MM.1S (cell line): Measurements from ENCODE around the gene RAET1L.

Experiments
- DNase-seq: peaks from one replicate; pipeline ENCODE4 v3.0.0-alpha.2; 2015
- H2AFZ ChIP-seq: fragments of 300-600 bp; sonication (generic); 2 replicates; pipeline ENCODE4 v1.6.0; 2016; ENCODE audit warnings: antibody characterized with exemption, low read length
- H3F3A ChIP-seq: fragments of 300-600 bp; sonication (generic); 2 replicates; pipeline ENCODE4 v1.6.1; 2016; ENCODE audit warnings: mild to moderate bottlenecking, antibody characterized with exemption, low read length, moderate library complexity, mixed read lengths; ENCODE audit not compliant: insufficient read depth
- H3K27ac ChIP-seq: fragments of 300-600 bp; sonication (generic); 2 replicates; pipeline ENCODE4 v1.5.1; 2016; ENCODE audit warnings: mild to moderate bottlenecking, low read length
- H3K27me3 ChIP-seq: fragments of 300-600 bp; sonication (generic); replicated peaks from 2 replicates; pipeline ENCODE4 v1.6.0; 2016; ENCODE audit warnings: low read length; ENCODE audit not compliant: insufficient read depth
- H3K36me3 ChIP-seq: fragments of 300-600 bp; sonication (generic); replicated peaks from 2 replicates; pipeline ENCODE4 v1.6.1; 2016; ENCODE audit warnings: mild to moderate bottlenecking, low read length, mixed read lengths; ENCODE audit not compliant: insufficient read depth
- H3K4me1 ChIP-seq: fragments of 300-600 bp; sonication (generic); 2 replicates; pipeline ENCODE4 v1.6.1; 2016; ENCODE audit warnings: low read length, mixed read lengths
- H3K4me2 ChIP-seq: fragments of 300-600 bp; sonication (generic); 2 replicates; pipeline ENCODE4 v1.6.0; 2016; ENCODE audit warnings: low read depth, low read length
- H3K4me3 ChIP-seq: fragments of 300-600 bp; sonication (generic); 2 replicates; pipeline ENCODE4 v1.5.1; 2016; ENCODE audit warnings: low read length, mixed read lengths
- H3K79me2 ChIP-seq: fragments of 300-600 bp; sonication (generic); 2 replicates; pipeline ENCODE4 v1.6.1; 2016; ENCODE audit warnings: mixed run types, low read length, mixed read lengths
- H3K9ac ChIP-seq: fragments of 300-600 bp; sonication (generic); 2 replicates; pipeline ENCODE4 v1.6.1; 2016; ENCODE audit warnings: low read length, mixed read lengths
- H3K9me2 ChIP-seq: fragments of 300-600 bp; sonication (generic); replicated peaks from 2 replicates; pipeline ENCODE4 v1.6.1; 2016; ENCODE audit warnings: mild to moderate bottlenecking, low read length, mixed read lengths; ENCODE audit not compliant: insufficient read depth
- H3K9me3 ChIP-seq: fragments of 300-600 bp; sonication (generic); replicated peaks from 2 replicates; pipeline ENCODE4 v1.6.1; 2016; ENCODE audit warnings: mild to moderate bottlenecking, low read length, mixed read lengths; ENCODE audit not compliant: insufficient read depth
- H4K20me1 ChIP-seq: fragments of 300-600 bp; sonication (generic); 2 replicates; pipeline ENCODE4 v1.6.1; 2016; ENCODE audit warnings: mild to moderate bottlenecking, low read length, moderate library complexity, mixed read lengths; ENCODE audit not compliant: insufficient read depth
- EZH2 ChIP-seq: fragments of 300-600 bp; sonication (generic); optimal IDR thresholded peaks from 2 replicates; pipeline ENCODE3; 2017; ENCODE audit warnings: low read depth, mild to moderate bottlenecking, antibody characterized with exemption, low read length, mixed read lengths
- EZH2phosphoT487 ChIP-seq: fragments of 300-600 bp; sonication (generic); IDR thresholded peaks from 2 replicates; pipeline ENCODE4 v1.6.1; 2018; ENCODE audit warnings: antibody characterized with exemption, low read length
- TF ChIP-seq, protein P1 (sequence below): fragments of 300-600 bp; sonication (generic); IDR thresholded peaks from 2 replicates; pipeline ENCODE4 v1.5.1; 2016; ENCODE audit warnings: antibody characterized with exemption, low read length, mixed read lengths

The RAET1L gene

DNA sequence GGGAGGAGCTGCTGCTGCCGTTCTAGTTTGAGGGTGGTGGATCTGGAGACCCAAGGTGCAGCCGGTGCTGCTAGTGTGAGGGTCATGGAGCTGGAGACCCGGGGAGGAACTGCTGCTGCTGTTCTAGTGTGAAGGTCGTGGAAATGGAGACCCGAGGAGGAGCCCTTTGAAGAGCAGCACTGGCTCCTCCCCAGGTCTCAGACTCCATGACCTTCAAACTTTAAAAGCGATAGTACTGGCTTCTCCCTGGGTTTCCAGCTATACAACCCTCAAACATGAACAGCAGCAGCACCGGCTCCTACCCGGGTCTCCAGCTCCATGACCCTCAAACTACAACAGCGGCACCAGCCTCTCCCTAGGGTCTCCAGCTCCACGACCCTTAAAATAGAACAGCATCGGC, 28.1 kb upstream of the RAET1L start:
- TF ChIP-seq EZH2 (no peak), EZH2phosphoT487 (no peak)
- TF ChIP-seq, protein P1, sequence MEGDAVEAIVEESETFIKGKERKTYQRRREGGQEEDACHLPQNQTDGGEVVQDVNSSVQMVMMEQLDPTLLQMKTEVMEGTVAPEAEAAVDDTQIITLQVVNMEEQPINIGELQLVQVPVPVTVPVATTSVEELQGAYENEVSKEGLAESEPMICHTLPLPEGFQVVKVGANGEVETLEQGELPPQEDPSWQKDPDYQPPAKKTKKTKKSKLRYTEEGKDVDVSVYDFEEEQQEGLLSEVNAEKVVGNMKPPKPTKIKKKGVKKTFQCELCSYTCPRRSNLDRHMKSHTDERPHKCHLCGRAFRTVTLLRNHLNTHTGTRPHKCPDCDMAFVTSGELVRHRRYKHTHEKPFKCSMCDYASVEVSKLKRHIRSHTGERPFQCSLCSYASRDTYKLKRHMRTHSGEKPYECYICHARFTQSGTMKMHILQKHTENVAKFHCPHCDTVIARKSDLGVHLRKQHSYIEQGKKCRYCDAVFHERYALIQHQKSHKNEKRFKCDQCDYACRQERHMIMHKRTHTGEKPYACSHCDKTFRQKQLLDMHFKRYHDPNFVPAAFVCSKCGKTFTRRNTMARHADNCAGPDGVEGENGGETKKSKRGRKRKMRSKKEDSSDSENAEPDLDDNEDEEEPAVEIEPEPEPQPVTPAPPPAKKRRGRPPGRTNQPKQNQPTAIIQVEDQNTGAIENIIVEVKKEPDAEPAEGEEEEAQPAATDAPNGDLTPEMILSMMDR: no peak
- H3K36me3 ChIP-seq: no peaks in the 10 kb centered on the region
- H3K4me3 ChIP-seq: no peak overlapping the region
- H3K9me3 ChIP-seq: no peaks in the 10 kb centered on the region
- H3K27ac ChIP-seq: no peak overlapping the region
- no peak overlapping the region for H3K9ac ChIP-seq
- H3K4me2 ChIP-seq: no peak overlapping the region
- no peaks in the 10 kb centered on the region for H3K4me1 ChIP-seq
- DNase-seq: no peak
- no peaks in the 10 kb centered on the region for H3K79me2 ChIP-seq
- no peaks in the 10 kb centered on the region for H3F3A ChIP-seq
- H3K27me3 ChIP-seq: peaks cover 38% of the 10 kb centered on the region
- H2AFZ ChIP-seq: no peak overlapping the region
- H3K9me2 ChIP-seq: no peaks in the 10 kb centered on the region
- H4K20me1 ChIP-seq: no peaks in the 10 kb centered on the region

DNA sequence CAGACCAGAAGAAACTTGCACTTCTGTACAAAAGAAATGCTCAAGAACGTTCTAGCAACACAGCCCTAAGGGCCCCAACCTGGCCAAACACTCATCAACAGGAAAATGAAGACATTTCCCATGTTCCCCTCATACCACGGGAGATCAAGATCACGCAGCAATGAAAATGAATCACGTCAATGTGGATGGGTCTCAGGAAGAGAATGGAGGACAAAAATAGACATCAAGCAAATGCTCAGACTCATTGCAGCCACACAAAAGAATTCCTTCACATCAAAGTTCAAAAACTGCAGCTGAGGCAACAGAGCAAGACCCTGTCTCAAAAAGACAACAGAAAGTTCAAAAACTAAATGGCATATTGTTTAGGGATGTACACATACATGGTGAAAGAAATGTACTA, 25.5 kb upstream of the RAET1L start:
- Histone ChIP-seq H3K4me1 (no peaks in the 10 kb centered on the region), H3K27me3 (peaks cover 38% of the 10 kb centered on the region), H3K27ac (no peak overlapping the region), H3K4me3 (no peak overlapping the region), H3K9me3 (no peaks in the 10 kb centered on the region), H3K79me2 (no peaks in the 10 kb centered on the region), H3K4me2 (no peak overlapping the region), H3K36me3 (no peaks in the 10 kb centered on the region), H3F3A (no peaks in the 10 kb centered on the region), H2AFZ (no peak overlapping the region), H4K20me1 (no peaks in the 10 kb centered on the region), H3K9me2 (no peaks in the 10 kb centered on the region), H3K9ac (no peak overlapping the region)
- no peak for DNase-seq
- no peak for TF ChIP-seq EZH2
- no peak for TF ChIP-seq EZH2phosphoT487
- TF ChIP-seq, protein P1: no peak

DNA sequence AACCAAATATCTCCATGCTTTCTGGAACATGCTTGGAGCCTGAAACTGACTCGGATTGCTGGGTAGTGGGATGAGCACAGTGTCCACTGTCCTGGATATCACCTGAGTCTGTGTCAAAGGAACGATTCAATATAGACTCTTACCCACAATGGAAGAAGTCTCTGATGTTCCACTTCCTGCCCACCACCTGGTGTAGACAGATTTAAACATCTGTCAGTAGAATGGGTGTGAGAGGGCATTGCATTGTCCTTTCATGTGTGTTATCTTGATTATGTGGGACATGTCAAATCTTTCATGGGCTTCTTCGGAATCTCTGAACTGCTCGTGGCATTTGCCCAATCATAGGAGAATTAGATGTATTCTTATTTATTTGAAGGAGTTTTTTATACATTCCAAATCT, 22.8 kb upstream of the RAET1L start:
- no peak overlapping the region for H3K4me2 ChIP-seq
- no peak for TF ChIP-seq EZH2phosphoT487
- TF ChIP-seq, protein P1: no peak
- no peak for TF ChIP-seq EZH2

More for the DNA sequence above, 22.8 kb upstream of the RAET1L start:
- H3K9ac ChIP-seq: no peak overlapping the region
- H3K4me3 ChIP-seq: no peak overlapping the region
- no peak overlapping the region for H2AFZ ChIP-seq
- peaks cover 13% of the 10 kb centered on the region for H3K27me3 ChIP-seq
- no peak for DNase-seq
- H3K9me3 ChIP-seq: no peaks in the 10 kb centered on the region
- H3F3A ChIP-seq: no peaks in the 10 kb centered on the region
- H3K9me2 ChIP-seq: no peaks in the 10 kb centered on the region
- no peaks in the 10 kb centered on the region for H3K79me2 ChIP-seq
- no peak overlapping the region for H3K27ac ChIP-seq
- no peaks in the 10 kb centered on the region for H4K20me1 ChIP-seq
- H3K36me3 ChIP-seq: no peaks in the 10 kb centered on the region
- H3K4me1 ChIP-seq: no peaks in the 10 kb centered on the region
